Hepatocyte (in vitro differentiated cells): ENCODE data around the gene ABHD15.

Source experiments
- CTCF ChIP-seq: fragments of 200-600 bp; sonication (generic); IDR thresholded peaks from 2 replicates; pipeline ENCODE4 v1.5.1; 2016; ENCODE audit warnings: antibody characterized with exemption, mild to moderate bottlenecking; ENCODE audit not compliant: poor library complexity
- EZH2 ChIP-seq: fragments of 200-600 bp; sonication (generic); IDR thresholded peaks from 2 replicates; pipeline ENCODE4 v1.6.1; 2016; ENCODE audit warnings: antibody characterized with exemption, mild to moderate bottlenecking, borderline replicate concordance
- EZH2phosphoT487 ChIP-seq: fragments of 200-600 bp; sonication (generic); IDR thresholded peaks from one replicate; pipeline ENCODE4 v1.6.1; 2018; ENCODE audit warnings: antibody characterized with exemption, mild to moderate bottlenecking, low read depth, moderate library complexity; ENCODE audit not compliant: unreplicated experiment, severe bottlenecking

GRCh38 chr17:29561554-29562517 lies 5.0 kb downstream of the ABHD15 start:
- no peak for TF ChIP-seq CTCF
- TF ChIP-seq EZH2: no peak
- TF ChIP-seq EZH2phosphoT487: no peak
